Astrocyte of the spinal cord (primary cell): ENCODE measurements around the gene PACS1.

Experiments used
- DNase-seq: peaks from one replicate; pipeline ENCODE4 v3.0.0; 2011; ENCODE audit warnings: low read depth, low spot score
- H3K4me3 ChIP-seq: 2 replicates; pipeline ENCODE4 v1.5.1; 2011; ENCODE audit warnings: low read depth, mild to moderate bottlenecking, low read length, moderate library complexity
- CTCF ChIP-seq: IDR thresholded peaks from 2 replicates; pipeline ENCODE4 v1.5.1; 2012; ENCODE audit warnings: low read depth, mild to moderate bottlenecking, low read length, inconsistent platforms
- in situ Hi-C: cut with HindIII; loops from 2 replicates; pipeline ENCODE4 v1.10.0; 2017; ENCODE audit warnings: low sequenced_read_pairs

The PACS1 gene

DNA sequence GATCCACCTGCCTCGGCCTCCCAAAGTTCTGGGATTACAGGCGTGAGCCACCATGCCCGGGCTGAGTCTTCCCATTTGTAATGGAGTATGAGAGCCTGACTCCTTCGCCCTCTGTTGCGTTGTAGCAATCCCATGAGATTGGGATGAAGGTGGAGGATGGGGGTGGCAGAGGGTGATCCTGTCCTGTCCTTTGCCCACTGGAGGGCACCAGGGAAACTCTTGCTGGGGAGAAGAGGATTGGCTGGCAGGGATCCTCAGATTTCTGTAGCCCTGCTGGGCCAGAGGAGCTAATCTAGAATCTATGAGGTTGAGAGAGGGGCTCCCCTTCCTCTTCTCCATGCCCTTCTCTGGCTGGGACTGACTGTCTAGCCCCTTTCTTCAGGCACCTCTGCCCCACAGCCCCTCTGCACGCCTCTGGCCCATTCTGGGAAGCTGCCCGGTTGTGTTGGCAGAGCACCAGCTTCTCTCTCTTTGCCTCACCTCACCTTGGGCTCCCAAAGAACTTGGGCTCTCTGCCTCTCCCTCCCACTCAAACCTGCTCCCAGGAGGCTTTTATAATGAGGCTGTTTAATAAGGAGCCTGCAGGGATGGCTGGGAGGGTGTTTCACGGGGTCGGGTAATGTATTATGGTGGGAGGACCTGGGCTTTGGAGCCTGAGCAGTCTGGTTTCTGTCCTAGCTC, 34.3 kb upstream of the PACS1 start:
- no peak for DNase-seq
- in situ Hi-C loops = no loop called here
- TF ChIP-seq CTCF = no peak
- H3K4me3 ChIP-seq = no peak overlapping the region

DNA sequence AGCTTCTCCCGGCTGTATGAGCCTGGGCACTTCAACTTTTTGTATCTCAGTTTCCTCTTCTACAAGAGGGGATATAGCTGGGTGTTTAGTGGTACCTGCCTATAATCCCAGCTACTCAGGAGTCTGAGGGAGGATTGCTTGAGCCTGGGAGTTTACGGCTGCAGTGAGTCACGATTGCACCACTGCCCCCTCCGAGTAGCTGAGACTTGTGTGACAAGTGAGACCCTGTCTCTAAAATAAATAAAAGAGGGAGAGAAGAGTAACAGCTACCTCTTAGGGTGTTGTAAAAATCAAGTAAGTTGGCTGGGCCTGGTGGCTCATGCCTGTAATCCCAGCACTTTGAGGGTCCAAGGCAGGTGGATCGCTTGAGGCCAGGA, 33.8 kb upstream of the PACS1 start:
- no peak overlapping the region for H3K4me3 ChIP-seq
- in situ Hi-C loops = no loop called here
- TF ChIP-seq CTCF = no peak
- no peak for DNase-seq

DNA sequence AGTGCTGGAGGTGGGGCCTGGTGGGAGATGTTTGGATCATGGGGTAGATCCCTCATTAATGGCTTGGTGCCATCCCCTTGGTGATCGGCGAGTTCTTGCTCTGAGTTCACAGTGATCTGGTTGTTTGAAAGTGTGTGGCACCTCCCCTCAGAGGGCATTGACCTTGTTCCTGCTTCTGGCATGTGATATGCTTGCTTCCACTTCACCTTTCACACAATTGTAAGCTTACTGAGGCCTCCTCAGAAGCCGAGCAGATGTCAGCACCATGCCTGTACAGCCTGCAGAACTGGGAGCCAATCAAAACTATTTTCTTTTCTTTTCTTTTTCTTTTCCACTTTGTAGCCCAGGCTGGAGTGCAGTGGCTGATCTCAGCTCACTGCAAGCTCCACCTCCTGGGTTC, 32.7 kb upstream of the PACS1 start:
- in situ Hi-C loops = no loop called here
- H3K4me3 ChIP-seq = no peak overlapping the region
- TF ChIP-seq CTCF = no peak
- no peak for DNase-seq

DNA sequence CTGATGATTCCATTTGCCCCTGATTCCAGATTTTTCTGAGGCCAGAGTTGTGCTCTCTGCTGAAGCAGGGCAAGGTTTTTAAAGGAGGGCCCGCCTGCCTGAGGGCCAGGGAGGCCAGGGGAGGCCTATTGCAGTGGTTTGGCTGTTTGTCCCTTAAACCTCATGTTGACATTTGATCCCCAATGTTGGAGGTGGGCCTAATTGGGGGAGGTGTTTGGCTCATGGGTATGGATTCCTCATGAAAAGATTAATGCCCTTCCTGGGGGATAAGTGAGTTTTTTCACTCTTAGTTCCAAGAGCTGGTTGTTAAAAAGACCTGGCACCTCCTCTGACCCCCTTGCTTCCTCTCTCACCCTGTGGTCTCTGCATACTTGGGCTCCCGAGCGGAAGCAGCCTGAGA, 30.3 kb upstream of the PACS1 start:
- in situ Hi-C loops = no loop called here
- TF ChIP-seq CTCF = no peak
- DNase-seq = no peak
- no peak overlapping the region for H3K4me3 ChIP-seq

DNA sequence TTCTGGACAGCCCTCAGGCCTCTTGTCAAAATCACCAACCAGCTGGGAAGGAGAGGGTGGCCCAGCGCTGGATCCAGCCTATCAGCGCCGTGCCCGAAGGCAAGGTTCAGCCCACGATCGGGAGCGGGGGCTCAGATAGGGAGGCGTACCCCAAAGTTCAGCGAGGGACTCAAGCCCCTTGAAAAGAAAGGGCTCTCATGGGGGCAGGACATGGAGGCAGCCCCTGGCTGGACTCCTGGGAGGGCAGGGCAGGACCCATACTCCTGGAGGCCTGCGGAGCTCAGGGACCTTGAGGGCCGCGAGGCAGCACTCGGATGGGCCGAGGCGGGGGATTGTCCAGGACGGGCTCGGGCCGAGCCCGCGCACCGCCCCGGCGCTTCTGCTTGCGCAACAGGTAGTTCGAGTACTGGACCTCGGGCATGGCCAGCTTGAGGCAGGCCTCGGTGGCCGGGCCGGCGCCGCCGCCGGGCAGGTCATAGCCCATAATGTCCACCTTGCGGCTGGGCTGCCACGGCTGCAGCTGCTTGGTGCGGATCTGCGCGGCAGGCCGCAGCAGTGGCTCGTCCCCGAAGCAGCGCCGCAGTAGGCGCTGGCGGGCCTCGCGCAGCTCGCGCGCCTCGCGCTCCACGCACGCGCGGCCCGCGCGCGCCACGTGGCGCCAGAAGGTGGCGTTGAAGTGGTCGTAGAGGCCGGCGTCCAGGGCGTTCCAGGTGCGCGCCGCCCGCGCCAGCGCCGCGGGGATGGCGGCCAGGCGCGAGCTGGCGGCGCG, 27.7 kb upstream of the PACS1 start:
- no peak for DNase-seq
- in situ Hi-C loops = no loop called here
- no peak overlapping the region for H3K4me3 ChIP-seq
- no peak for TF ChIP-seq CTCF

- DNase-seq = no peak
- H3K4me3 ChIP-seq = no peak overlapping the region
- no peak for TF ChIP-seq CTCF
- in situ Hi-C loops = no loop called here
Observed at GRCh38 chr11:66042996-66043906, 26.8 kb upstream of the PACS1 start.
